HG03558 (cell line): Measurements from ENCODE around the gene CPAMD8.

ENCODE experiments used
- ATAC-seq: cut with Tn5 transposase; IDR thresholded peaks from one replicate; pipeline ENCODE4 v1.9.1; 2021; ENCODE audit warnings: moderate number of reproducible peaks; ENCODE audit not compliant: unreplicated experiment; ENCODE audit errors: extremely low read depth

CPAMD8 gene

GRCh38 chr19:16922949-16923348, 103.7 kb downstream of the CPAMD8 start:
- ATAC-seq: no peak

DNA sequence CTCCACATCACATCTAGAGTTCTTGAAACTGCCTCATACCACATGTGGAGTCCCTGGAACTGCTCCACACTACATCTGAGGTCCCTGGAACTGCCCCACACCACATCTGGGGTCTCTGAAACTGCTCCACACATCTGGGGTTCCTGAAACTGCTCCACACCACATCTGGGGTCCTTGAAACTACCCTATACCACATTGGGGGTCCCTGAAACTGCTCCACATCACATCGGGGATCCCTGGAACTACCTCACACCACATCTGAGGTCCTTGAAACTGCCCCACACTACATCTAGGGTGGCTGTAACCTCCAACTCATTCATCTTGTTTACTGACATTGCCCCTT, 104.0 kb downstream of the CPAMD8 start:
- no peak for ATAC-seq

DNA sequence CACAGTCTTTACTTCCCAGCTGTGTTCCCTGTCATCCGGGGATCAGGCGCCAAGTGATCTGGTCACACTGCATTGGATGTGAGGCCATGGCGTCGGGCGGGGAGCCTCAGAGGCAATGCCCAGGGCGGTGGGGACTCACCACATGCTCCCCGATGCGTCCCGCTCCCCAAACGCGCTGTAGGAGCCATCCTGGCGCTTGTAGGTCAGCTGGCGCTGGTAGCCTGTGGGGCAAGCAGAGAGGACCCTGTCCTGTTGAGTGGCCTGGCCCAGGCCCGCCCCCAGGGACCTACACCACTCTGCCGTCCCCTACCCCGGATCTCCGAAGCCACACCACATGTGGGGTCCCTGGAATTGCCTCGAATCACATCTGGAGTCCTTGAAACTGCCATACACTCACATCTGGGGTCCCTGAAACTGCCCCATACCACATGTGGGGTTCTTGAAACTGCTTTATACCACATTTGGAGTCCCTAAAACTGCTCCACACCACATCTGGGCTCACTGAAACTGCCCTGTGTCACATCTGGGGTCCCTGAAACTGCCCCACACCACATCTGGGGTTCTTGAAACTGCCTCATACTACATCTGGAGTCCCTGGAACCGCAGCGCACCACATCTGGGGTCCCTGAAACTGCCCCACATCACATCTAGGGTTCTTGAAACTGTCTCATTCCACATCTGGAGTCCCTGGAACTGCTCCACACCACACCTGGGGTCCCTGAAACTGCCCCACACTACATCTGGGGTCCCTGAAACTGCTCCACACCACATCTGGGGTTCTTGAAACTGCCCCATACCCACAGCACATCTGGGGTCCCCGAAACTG, 104.6 kb downstream of the CPAMD8 start:
- no peak for ATAC-seq

- no peak for ATAC-seq
These were observed 105.6 kb downstream of the CPAMD8 start for GRCh38 chr19:16920816-16921529.

GRCh38 chr19:16919496-16919895, 107.1 kb downstream of the CPAMD8 start:
- no peak for ATAC-seq

DNA sequence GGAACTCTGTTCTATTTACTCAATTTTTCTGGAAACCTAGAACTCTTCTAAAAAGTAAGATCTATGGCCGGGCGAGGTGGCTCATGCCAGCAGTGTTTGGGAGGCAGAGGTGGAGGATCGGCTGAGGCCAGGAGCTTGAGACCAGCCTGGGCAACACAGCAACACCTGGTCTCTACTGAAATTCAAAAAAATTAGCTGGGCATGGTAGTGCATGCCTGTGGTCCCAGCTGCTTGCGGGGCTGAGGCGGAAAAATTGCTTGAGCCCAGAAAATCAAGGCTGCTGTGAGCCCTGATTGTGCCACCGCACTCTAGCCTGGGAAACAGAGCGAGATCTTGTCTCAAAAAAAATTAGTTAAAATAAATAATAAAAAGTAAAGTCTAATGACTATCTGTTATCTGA, 109.2 kb downstream of the CPAMD8 start:
- ATAC-seq: no peak

GRCh38 chr19:16915734-16916133, 110.9 kb downstream of the CPAMD8 start:
- ATAC-seq: no peak

- ATAC-seq: no peak
These were observed 111.5 kb downstream of the CPAMD8 start for GRCh38 chr19:16915135-16915534.

GRCh38 chr19:16914421-16914820, 112.2 kb downstream of the CPAMD8 start:
- no peak for ATAC-seq

GRCh38 chr19:16912780-16913179, 113.8 kb downstream of the CPAMD8 start:
- no peak for ATAC-seq

DNA sequence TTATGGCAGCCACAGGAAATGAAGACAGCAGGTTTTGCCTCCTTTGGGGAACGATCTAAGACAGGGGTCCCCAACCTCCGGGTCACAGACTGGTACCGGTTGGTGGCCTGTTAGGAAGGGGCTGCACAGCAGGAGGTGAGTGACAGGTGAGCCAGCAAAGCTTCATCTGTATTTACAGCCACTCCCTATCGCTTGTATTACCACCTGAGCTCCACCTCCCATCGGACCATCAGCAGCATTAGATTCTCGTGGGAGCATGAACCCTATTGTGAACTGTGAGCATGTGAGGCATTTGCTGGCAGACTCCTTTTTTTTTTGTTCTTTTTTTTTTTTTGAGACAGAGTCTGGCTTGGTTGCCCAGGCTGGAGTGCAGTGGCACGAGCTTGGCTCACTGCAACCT, 115.6 kb downstream of the CPAMD8 start:
- no peak for ATAC-seq

GRCh38 chr19:16908759-16909158, 117.9 kb downstream of the CPAMD8 start:
- no peak for ATAC-seq

DNA sequence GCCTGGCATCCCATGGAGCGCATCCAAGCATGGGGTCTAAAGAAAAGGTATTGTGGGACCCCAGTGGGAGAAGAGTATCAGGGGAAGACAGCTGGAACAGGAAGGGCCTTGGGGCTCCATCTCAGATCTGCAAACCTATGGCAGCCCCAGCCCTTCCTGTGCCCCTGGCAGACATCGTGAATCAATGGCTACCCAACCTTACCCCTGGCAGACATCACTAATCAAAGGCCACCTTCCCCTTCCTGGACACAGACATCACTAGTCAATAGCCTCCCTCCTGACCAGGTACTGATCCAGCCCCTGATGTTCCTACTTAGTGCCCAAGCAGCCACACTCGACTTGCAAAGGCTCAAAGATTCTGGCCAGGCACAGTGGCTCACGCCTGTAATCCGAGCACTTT, 122.0 kb downstream of the CPAMD8 start:
- ATAC-seq: no peak

DNA sequence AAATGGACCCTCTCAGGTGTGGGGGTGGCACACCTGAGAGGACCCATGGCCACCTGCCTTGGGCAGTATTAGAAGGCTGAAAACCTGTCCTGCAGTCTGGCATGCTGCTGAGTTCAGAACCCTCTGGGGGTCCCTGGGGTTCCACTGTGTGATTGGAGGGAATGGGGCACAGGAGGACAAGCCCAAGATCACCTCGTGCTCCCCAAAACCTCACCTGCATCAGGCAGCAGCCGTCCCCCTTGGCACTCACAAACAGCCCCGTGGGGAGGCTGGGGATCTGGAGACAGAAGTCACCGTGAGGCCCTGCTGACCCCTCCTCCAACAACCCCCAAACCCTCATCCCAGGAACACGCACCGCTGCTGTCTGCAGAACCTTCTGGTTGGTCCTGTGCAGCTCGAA, 123.3 kb downstream of the CPAMD8 start:
- ATAC-seq: no peak

DNA sequence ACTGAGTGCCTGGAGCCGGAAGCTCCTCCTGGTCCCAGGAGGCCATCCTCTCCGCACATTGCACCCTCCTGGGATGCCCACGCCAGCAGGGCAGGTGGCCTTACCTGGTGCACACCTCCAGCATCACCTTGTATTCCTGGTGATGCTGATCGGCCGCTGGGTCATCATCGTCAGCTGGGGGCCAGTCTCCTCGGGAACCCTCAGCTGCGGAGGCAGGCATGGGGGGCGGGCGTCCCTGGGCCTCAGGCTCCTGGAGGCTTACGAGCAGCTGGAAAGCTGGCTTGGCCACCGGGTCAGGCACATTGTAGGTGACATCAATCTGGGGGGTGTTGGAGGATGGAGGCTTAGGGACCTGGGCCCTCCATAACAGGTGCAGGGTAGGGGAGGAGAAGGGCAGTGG, 124.1 kb downstream of the CPAMD8 start:
- no peak for ATAC-seq

- no peak for ATAC-seq
These were observed 125.0 kb downstream of the CPAMD8 start for GRCh38 chr19:16901491-16902175.

DNA sequence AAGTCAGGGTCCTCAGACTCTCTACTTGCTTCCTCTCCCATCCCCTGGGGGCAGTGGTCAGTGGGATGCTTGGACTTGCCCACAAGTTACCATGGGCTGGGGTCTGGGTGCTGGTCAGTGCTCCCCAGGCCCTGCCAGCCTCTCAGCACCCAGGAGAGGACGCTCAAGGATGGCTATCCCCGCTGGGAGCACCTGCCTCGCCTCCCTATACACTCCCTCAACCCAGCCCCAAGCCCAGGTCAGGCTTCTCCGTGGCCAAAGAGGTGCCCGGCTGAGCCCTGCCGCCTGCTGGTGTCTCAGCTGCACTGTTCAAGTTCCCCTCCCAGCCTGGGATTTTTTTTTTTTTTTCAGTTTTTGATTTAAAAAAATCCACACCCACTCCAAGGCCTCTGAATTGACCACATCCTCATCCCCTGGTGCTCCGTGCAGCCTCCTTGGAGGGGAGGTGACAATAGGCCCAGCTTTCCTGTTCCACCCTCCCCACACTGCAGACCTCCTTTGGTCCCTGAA, 127.0 kb downstream of the CPAMD8 start:
- ATAC-seq: no peak

DNA sequence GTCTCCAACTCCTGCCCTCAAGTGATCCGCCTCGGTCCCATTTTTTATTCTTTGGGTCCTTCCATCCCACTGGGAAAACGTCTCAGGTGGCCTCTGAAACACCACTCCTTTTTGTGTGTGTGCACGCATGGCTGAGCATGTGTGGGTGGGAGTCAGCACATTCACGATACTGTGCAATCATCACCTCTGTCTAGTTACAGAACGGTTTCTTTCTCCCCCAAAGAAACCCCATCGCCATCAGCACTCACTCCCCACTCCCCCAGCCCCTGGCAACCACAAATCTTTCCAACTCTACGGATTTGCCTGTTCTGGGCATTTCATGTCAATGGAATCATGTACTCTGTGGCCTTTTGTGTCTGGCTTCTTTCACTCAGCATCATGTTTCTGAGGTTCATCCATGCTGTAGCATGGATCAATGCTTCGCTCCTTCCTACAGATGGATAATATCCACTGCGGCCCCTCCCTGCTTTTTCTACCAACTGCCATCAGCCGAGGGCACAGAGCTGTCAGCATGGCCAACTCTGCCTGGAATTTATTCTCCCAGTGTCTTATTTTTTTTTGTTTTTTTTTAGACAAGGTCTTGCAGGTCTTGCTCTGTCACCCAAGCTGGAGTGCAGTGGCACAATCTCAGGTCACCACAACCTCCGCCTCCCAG, 128.1 kb downstream of the CPAMD8 start:
- no peak for ATAC-seq

GRCh38 chr19:16897856-16898161, 128.8 kb downstream of the CPAMD8 start:
- no peak for ATAC-seq

DNA sequence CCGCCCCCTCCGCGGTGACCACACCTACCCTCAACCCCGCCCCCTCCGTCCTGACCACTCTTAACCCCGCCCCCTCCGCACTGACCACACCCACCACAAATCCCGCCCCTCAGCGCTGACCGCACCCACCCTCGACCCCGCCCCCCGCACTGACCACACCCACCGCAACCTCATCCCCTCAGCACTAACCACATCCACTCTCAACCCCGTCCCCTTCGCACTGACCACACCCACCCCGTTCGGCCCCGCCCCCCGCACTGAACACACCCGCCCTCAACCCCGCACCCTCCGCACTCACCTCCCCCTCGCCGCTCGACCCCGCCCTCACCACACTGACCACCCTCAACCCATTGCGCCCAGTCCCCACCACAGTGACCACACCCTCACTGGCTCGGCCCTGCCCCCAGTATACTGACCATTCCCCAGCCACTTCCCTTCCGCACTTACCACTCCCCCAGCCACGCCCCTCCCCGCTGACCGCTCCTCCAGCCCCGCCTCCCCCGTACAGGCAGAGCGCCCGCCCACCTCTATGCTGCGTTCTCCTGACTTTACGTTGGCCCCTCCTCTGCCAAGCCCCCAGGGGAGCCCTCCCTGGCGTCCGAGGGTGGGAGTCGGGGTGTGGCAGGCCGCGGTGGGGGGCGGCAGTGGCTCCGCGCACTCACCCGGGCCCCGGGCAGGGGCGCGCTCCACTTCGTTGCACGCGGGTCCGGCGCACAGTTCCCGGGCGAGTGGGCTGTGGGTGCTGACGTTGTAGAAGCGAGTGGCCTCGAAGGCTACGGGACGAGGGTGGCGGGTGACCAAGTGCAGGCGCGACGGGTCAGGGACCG, 129.4 kb downstream of the CPAMD8 start:
- ATAC-seq: no peak
